Ovary (tissue), 3 donors: ENCODE measurements around the gene PHLDB3.

Experiments
- CTCF ChIP-seq, 3 donors: fragments of 450-650 bp in 2 of 3; fragments of 200-600 bp in 1 of 3; IDR thresholded peaks; one replicate each; pipeline versions ENCODE4 v1.5.1 to v1.8.0; 2016 to 2022; ENCODE audit warnings: antibody characterized with exemption in 3 of 3, mild to moderate bottlenecking in 1 of 3
- EP300 ChIP-seq: sonication (generic); formaldehyde crosslinking; IDR thresholded peaks from one replicate; pipeline ENCODE4 v1.6.1; 2017; ENCODE audit warnings: antibody characterized with exemption
- POLR2A ChIP-seq: fragments of 450-650 bp; IDR thresholded peaks from one replicate; pipeline ENCODE4 v1.6.1; 2017; ENCODE audit warnings: antibody characterized with exemption, mild to moderate bottlenecking, moderate library complexity
- donor health status: DM: no; HTN: no; CAD: no.

GRCh38 chr19:43470288-43470687 lies 34.3 kb downstream of the PHLDB3 start:
- TF ChIP-seq CTCF (IDR thresholded peaks at IDR 0.05): no peak
- TF ChIP-seq EP300: no peak
- no peak for TF ChIP-seq POLR2A
